GM12878 (cell line): ENCODE data around the gene CRELD2. TPM values are rescaled to one million over a fixed set of nuclear protein-coding genes. Genes with fewer than 3 reads are reported as not detected.

Source experiments
- ATAC-seq: fragments of 200-7000 bp; cut with Tn5 transposase; 3 replicates; pipeline ENCODE4 v1.9.1; 2020; ENCODE audit warnings: mild to moderate bottlenecking, moderate library complexity
- BruUV-seq: library from RNA; stranded (reverse); fragments of 400-500 nt; replicated peaks from 2 replicates; lab custom pipeline; 2021; lab: Mats Ljungman, UMichigan
- CTCF ChIA-PET: fragments of 300-600 bp; sonication (Branson Sonifier 250); formaldehyde crosslinking; extraction: SDS; loops from one replicate; lab custom pipeline; 2021; ENCODE audit warnings: inconsistent platforms; lab: Yijun Ruan, JAX
- POLR2A ChIA-PET: fragments of 350-600 bp; formaldehyde crosslinking; extraction: SDS; loops from one replicate; lab custom pipeline; 2021; ENCODE audit warnings: inconsistent platforms; lab: Charles Lee
- RAD21 ChIA-PET: fragments of 300-600 bp; sonication (Branson Sonifier 250); formaldehyde crosslinking; loops from one replicate; lab custom pipeline; 2023; ENCODE audit warnings: antibody characterized with exemption; ENCODE audit not compliant: unreplicated experiment; lab: Charles Lee
- SMC1A ChIA-PET: fragments of 300-600 bp; sonication (Branson Sonifier 250); formaldehyde crosslinking; loops from one replicate; lab custom pipeline; 2023; ENCODE audit not compliant: unreplicated experiment, uncharacterized antibody; lab: Charles Lee
- DNase-seq: peaks from one replicate; pipeline ENCODE4 v3.0.0-alpha.2; 2011; ENCODE audit warnings: low read depth, low spot score
- FAIRE-seq: peaks from 3 replicates; lab custom pipeline; 2011; peaks lifted over from hg19 to GRCh38; lab: Jason Lieb, UNC
- H2AFZ ChIP-seq: 2 replicates; pipeline ENCODE4 v1.6.0; 2011; ENCODE audit warnings: low read depth, low read length, control low read depth; ENCODE audit not compliant: control insufficient read depth
- H3K27ac ChIP-seq: 2 replicates; pipeline ENCODE4 v1.5.1; 2011; ENCODE audit warnings: control low read depth; ENCODE audit not compliant: control insufficient read depth, insufficient read depth
- H3K27me3 ChIP-seq, 2 experiments: replicated peaks in 1 of 2; 2 replicates each; pipeline versions ENCODE4 v1.6.0 to v1.6.1; 2011; ENCODE audit warnings: low read length in 1 of 2; ENCODE audit not compliant: control insufficient read depth in 2 of 2, insufficient read depth in 2 of 2
- H3K36me3 ChIP-seq, 2 experiments: 2 replicates each; pipeline ENCODE4 v1.5.1; 2011; ENCODE audit warnings: low read length in 1 of 2; ENCODE audit not compliant: control insufficient read depth in 2 of 2, insufficient read depth in 2 of 2
- H3K4me1 ChIP-seq: 2 replicates; pipeline ENCODE4 v1.6.1; 2011; ENCODE audit warnings: mild to moderate bottlenecking, low read length, moderate library complexity, mixed read lengths; ENCODE audit not compliant: control insufficient read depth, insufficient read depth
- H3K4me2 ChIP-seq: 2 replicates; pipeline ENCODE4 v1.6.0; 2011; ENCODE audit warnings: control low read depth; ENCODE audit not compliant: control insufficient read depth, insufficient read depth
- H3K4me3 ChIP-seq: fragments of 200-600 bp; sonication (generic); 2 replicates; pipeline ENCODE4 v1.5.1; 2016
- H3K79me2 ChIP-seq: 2 replicates; pipeline ENCODE4 v1.6.0; 2011; ENCODE audit warnings: low read length; ENCODE audit not compliant: control insufficient read depth, insufficient read depth
- H3K9ac ChIP-seq: 2 replicates; pipeline ENCODE4 v1.8.0; 2011; ENCODE audit warnings: low read length, control low read depth, mixed read lengths; ENCODE audit not compliant: control insufficient read depth, insufficient read depth
- H3K9me3 ChIP-seq: replicated peaks from 3 replicates; pipeline ENCODE4 v1.5.1; 2011; ENCODE audit warnings: mild to moderate bottlenecking, low read length; ENCODE audit not compliant: control insufficient read depth, insufficient read depth
- H4K20me1 ChIP-seq: 2 replicates; pipeline ENCODE4 v1.6.0; 2011; ENCODE audit not compliant: control insufficient read depth, insufficient read depth
- BCL3 ChIP-seq: IDR thresholded peaks from 2 replicates; pipeline ENCODE4 v1.6.1; 2011; ENCODE audit warnings: borderline replicate concordance, low read depth, mild to moderate bottlenecking, moderate library complexity, low read length; ENCODE audit not compliant: insufficient read depth, poor library complexity, severe bottlenecking
- BHLHE40 ChIP-seq, 2 experiments: fragments of 450-650 bp in 1 of 2; IDR thresholded peaks; 2 replicates each; pipeline ENCODE4 v1.6.1; 2011 to 2017; ENCODE audit warnings: low read depth in 2 of 2, borderline replicate concordance in 1 of 2, improper control_type of control experiment in 1 of 2, low read length in 1 of 2, mild to moderate bottlenecking in 1 of 2
- BRCA1 ChIP-seq: IDR thresholded peaks from 2 replicates; pipeline ENCODE4 v1.6.1; 2011; ENCODE audit warnings: low read depth, low read length, improper control_type of control experiment
- HDAC2 ChIP-seq: fragments of 200-600 bp; sonication (generic); IDR thresholded peaks from 2 replicates; pipeline ENCODE4 v1.6.1; 2017
- IKZF2 ChIP-seq, 2 experiments: fragments of 450-650 bp; IDR thresholded peaks; 2 replicates each; pipeline ENCODE4 v1.6.1; 2017; ENCODE audit warnings: mild to moderate bottlenecking in 2 of 2, moderate library complexity in 2 of 2
- JUND ChIP-seq: IDR thresholded peaks from 2 replicates; pipeline ENCODE4 v1.6.1; 2012; ENCODE audit warnings: low read depth, mild to moderate bottlenecking, low read length, improper control_type of control experiment, moderate library complexity
- PAX5 ChIP-seq: IDR thresholded peaks from 2 replicates; pipeline ENCODE4 v1.6.1; 2011; ENCODE audit warnings: low read depth, low read length, borderline replicate concordance
- POLR2AphosphoS5 ChIP-seq: IDR thresholded peaks from 2 replicates; pipeline ENCODE4 v1.6.1; 2011; ENCODE audit warnings: mild to moderate bottlenecking, low read length, inconsistent platforms
- RAD21 ChIP-seq: IDR thresholded peaks from 2 replicates; pipeline ENCODE4 v1.6.1; 2011; ENCODE audit warnings: mild to moderate bottlenecking, low read depth, low read length, moderate library complexity; ENCODE audit not compliant: insufficient read depth
- RB1 ChIP-seq: fragments of 450-650 bp; formaldehyde crosslinking; IDR thresholded peaks from 2 replicates; pipeline ENCODE4 v1.6.1; 2017; ENCODE audit warnings: mild to moderate bottlenecking, borderline replicate concordance
- RBBP5 ChIP-seq: fragments of 200-600 bp; sonication (generic); conservative IDR thresholded peaks from 2 replicates; pipeline ENCODE4 v1.6.1; 2016
- RUNX3 ChIP-seq: IDR thresholded peaks from 2 replicates; pipeline ENCODE4 v1.6.1; 2012; ENCODE audit warnings: low read length, inconsistent platforms
- SIN3A ChIP-seq: IDR thresholded peaks from 2 replicates; pipeline ENCODE4 v1.6.1; 2012; ENCODE audit warnings: low read depth, low read length, improper control_type of control experiment
- SP1 ChIP-seq: IDR thresholded peaks from one replicate; pipeline ENCODE4 v1.6.1; 2011; ENCODE audit warnings: low read depth, low read length
- ZNF24 ChIP-seq: fragments of 450-650 bp; IDR thresholded peaks from 2 replicates; pipeline ENCODE4 v1.6.1; 2017; ENCODE audit warnings: antibody characterized with exemption, mild to moderate bottlenecking
- WGBS: methylation state at CpG from one replicate; pipeline ENCODE4 v1.1.6; 2016; ENCODE audit warnings: low lambda C conversion rate; ENCODE audit not compliant: insufficient replicate concordance, insufficient coverage; ENCODE audit errors: missing lambda C conversion rate; 5-methylcytosine and 5-hydroxymethylcytosine counted together
- in situ Hi-C: fragments of 300-500 bp; cut with MboI; formaldehyde crosslinking; loops from 9 replicates; pipeline ENCODE4 v1.14.3; 2018; ENCODE audit warnings: mixed read lengths
- intact Hi-C: fragments of 100-400 bp; cut with micrococcal nuclease; formaldehyde crosslinking; loops from one replicate; pipeline ENCODE4 v1.14.2; 2022; ENCODE audit not compliant: unreplicated experiment
- polyA plus RNA-seq, 11 experiments: library from polyadenylated mRNA; depleted of rRNA in 4 of 11; unstranded in 6 of 11; stranded (reverse) in 5 of 11; fragments of >200 nt; fragmentation: Nextera tagmentation in 4 of 11; fragmentation: Illumina TruSeq in 1 of 11; extraction: Ambion mirVana in 4 of 11; extraction: Trizol in 1 of 11; gene quantifications; 1 replicate in 1 of 11; 2 replicates in 10 of 11; pipeline versions ENCODE4 v1.2.1 to v1.2.3, GENCODE V29; 2011 to 2016; ENCODE audit warnings: inconsistent platforms in 2 of 11, missing spikeins in 2 of 11, low read depth in 1 of 11
- total RNA-seq, 4 experiments: library from RNA; depleted of rRNA in 3 of 4; stranded (reverse); fragments of >200 nt in 3 of 4; fragmentation: Illumina TruSeq in 1 of 4; extraction: Trizol in 1 of 4; gene quantifications; 2 replicates each; pipeline versions ENCODE4 v1.2.1 to v1.2.3, GENCODE V29; 2013 to 2021
- TF ChIP-seq, protein P1 (sequence below): fragments of 450-650 bp; IDR thresholded peaks from 2 replicates; pipeline ENCODE4 v1.6.1; 2017; ENCODE audit warnings: borderline replicate concordance

Gene CRELD2
- total and polyA plus RNA-seq, 10 of the 15 experiments (the other 5 are each of a cell fraction or from before 2014, with no cell fraction given) = 9.4 to 111 (median 25.9) TPM

DNA sequence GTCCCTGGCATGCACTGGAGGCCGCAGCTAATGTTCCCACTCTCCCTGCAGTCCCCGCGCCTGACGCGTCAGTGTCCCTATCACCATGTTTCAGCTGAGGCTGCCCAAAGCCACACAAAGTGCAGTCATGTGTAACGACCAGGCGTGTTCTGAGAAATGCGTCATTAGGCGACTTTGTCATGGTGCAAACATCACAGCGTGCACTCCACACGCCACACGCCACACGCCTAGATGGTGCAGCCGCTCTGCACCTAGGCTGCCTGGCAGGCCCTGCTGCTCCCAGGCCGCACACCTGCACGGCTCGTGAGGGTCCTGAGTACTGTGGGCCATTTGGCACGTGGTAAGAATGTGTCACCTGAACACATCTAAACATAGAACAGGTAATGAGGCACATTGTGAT is 2.4 kb downstream of the CRELD2 start:
- H3K4me1 ChIP-seq = peaks cover 39% of the 10 kb centered on the region

DNA sequence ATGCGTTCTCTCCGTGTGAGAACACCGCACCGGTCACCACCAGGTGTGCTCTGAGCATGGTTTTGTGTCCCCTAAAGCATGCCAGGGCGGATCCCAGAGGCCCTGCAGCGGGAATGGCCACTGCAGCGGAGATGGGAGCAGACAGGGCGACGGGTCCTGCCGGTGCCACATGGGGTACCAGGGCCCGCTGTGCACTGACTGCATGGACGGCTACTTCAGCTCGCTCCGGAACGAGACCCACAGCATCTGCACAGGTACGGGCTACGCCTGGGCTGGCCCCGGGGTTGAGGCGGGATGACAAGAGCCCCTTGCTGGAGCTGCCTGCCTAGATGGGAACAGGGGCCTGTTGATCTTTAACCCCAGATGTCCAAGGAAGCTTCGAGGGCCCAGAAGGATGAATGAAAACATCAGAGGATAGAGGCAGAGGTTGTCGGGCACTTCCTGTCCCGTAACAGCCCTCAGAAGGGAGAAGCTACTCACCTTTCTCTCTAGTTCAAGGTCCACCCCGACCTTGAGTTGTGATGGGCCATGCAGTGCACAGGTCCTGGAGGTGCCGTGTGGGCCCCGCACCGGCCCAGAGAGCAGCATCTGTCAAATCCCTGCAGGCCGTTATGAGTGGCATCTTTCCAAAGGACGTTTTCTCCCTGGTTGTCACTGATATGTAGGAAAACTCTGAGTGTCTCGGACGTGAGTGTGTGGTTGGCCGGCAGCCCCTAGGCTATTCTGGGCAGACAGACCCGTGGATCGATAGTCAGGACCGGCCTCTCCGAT is 3.3 kb downstream of the CRELD2 start:
- CTCF ChIA-PET = no interaction called here
- Histone ChIP-seq H3K4me2 (no peak overlapping the region), H3K9me3 (no peaks in the 10 kb centered on the region), H3K79me2 (peaks cover 24% of the 10 kb centered on the region), H3K4me1 (peaks cover 44% of the 10 kb centered on the region), H3K9ac (no peak overlapping the region), H2AFZ (no peak overlapping the region), H3K4me3 (no peak overlapping the region), H3K27me3 (no peaks in the 10 kb centered on the region), H3K36me3 (no peaks in the 10 kb centered on the region; a peak in 2 of 4 replicates), H3K27ac (no peak overlapping the region), H4K20me1 (no peaks in the 10 kb centered on the region)
- no peak for ATAC-seq
- DNase-seq = no peak
- in situ Hi-C loops = loop anchor here (5.0 kb wide), 1 partner anchor 154 kb away; no protein-coding TSS in a partner anchor
- 94% methylated on average over 35 of the region's 35 CpGs for WGBS
- no peak for FAIRE-seq
- RAD21 ChIA-PET = no interaction called here
- SMC1A ChIA-PET = no interaction called here
- no TSS peak for BruUV-seq
- POLR2A ChIA-PET = no interaction called here
- intact Hi-C loops = no loop called here
- TF ChIP-seq BRCA1 = no peak
- TF ChIP-seq IKZF2 (IDR thresholded peaks at IDR 0.05) = no peak
- no peak for TF ChIP-seq POLR2AphosphoS5
- no peak for TF ChIP-seq BHLHE40 (IDR thresholded peaks at IDR 0.05; ENCODE audit: borderline replicate concordance in 1 of 2, low read depth in 2 of 2, low read length in 1 of 2)
- TF ChIP-seq, protein P1, sequence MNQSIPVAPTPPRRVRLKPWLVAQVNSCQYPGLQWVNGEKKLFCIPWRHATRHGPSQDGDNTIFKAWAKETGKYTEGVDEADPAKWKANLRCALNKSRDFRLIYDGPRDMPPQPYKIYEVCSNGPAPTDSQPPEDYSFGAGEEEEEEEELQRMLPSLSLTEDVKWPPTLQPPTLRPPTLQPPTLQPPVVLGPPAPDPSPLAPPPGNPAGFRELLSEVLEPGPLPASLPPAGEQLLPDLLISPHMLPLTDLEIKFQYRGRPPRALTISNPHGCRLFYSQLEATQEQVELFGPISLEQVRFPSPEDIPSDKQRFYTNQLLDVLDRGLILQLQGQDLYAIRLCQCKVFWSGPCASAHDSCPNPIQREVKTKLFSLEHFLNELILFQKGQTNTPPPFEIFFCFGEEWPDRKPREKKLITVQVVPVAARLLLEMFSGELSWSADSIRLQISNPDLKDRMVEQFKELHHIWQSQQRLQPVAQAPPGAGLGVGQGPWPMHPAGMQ = no peak
- TF ChIP-seq BCL3 = no peak
- no peak for TF ChIP-seq RBBP5
- no peak for TF ChIP-seq HDAC2
- no peak for TF ChIP-seq ZNF24
- no peak for TF ChIP-seq RB1
- TF ChIP-seq SP1 = no peak
- TF ChIP-seq RAD21 = no peak
- TF ChIP-seq RUNX3 = no peak
- no peak for TF ChIP-seq JUND

More for the DNA sequence above, 2.4 kb downstream of the CRELD2 start:
- no peak overlapping the region for H3K9ac ChIP-seq
- CTCF ChIA-PET = interaction anchor here (1.3 kb wide), 1 partner anchor 10 kb away, joined by 6 read pairs; no protein-coding TSS in a partner anchor
- WGBS = 63% methylated on average over 18 of the region's 18 CpGs
- H3K4me3 ChIP-seq = no peak overlapping the region
- in situ Hi-C loops (loop anchor here (5.0 kb wide), 1 partner anchor 154 kb away; no protein-coding TSS in a partner anchor), intact Hi-C loops (no loop called here)
- H3K9me3 ChIP-seq = no peaks in the 10 kb centered on the region
- TF ChIP-seq SIN3A (no peak), PAX5 (peak; percentile 29; the same call in 1 of the 2 replicates)
- no peak overlapping the region for H2AFZ ChIP-seq
- POLR2A ChIA-PET = no interaction called here
- no peak overlapping the region; the same call in 1 of the 2 replicates for H3K4me2 ChIP-seq
- H4K20me1 ChIP-seq = no peaks in the 10 kb centered on the region
- RAD21 ChIA-PET = no interaction called here
- no peaks in the 10 kb centered on the region; a peak in 2 of 4 replicates for H3K36me3 ChIP-seq
- SMC1A ChIA-PET = no interaction called here
- H3K27ac ChIP-seq = no peak overlapping the region
- FAIRE-seq (no peak), DNase-seq (no peak), ATAC-seq (no peak)
- H3K27me3 ChIP-seq = no peaks in the 10 kb centered on the region
- BruUV-seq = no TSS peak
- H3K79me2 ChIP-seq = peaks cover 26% of the 10 kb centered on the region
